OCI-LY7 (cell line): ENCODE results near the gene SDHA.
"Not testable (repeated sequence)": the region's sequence is repeated elsewhere in the genome, so short reads cannot be mapped to it uniquely, and the experiment has no call there.

Experiments used
- CTCF ChIP-seq: fragments of 200-600 bp; sonication (generic); conservative IDR thresholded peaks from 2 replicates; pipeline ENCODE4 v1.5.1; 2014; ENCODE audit warnings: mild to moderate bottlenecking, antibody characterized with exemption, low read length, moderate library complexity, mixed read lengths
- EZH2phosphoT487 ChIP-seq: fragments of 200-600 bp; sonication (generic); IDR thresholded peaks from 2 replicates; pipeline ENCODE4 v1.6.1; 2018; ENCODE audit warnings: low read depth, borderline replicate concordance, mild to moderate bottlenecking, mixed run types, antibody characterized with exemption, low read length, moderate library complexity, mixed read lengths

GRCh38 chr5:235527-235926 lies 17.4 kb downstream of the SDHA start:
- TF ChIP-seq CTCF, EZH2phosphoT487: not testable (repeated sequence)
